Stimulated activated naive CD8-positive, alpha-beta T cell treated with anti-CD3 and anti-CD28 coated beads, Interleukin-15, amount 100 ng/mL, for 72 hours (primary cell): ENCODE measurements around the gene ATOSB.
A peak's percentile ranks its signal among the peaks of the same experiment; 100 is the strongest.
"Not testable (repeated sequence)": the region's sequence is repeated elsewhere in the genome, so short reads cannot be mapped to it uniquely, and the experiment has no call there.

Experiments used
- ATAC-seq: fragments of 150-1000 bp; cut with Tn5 transposase; 2 replicates; pipeline ENCODE4 v1.10.0; 2021; ENCODE audit warnings: mild to moderate bottlenecking, moderate library complexity
- DNase-seq, 2 donors: peaks; one replicate each; pipeline ENCODE4 v3.0.0; 2021 to 2022
- H3K27ac Mint-ChIP-seq, 2 donors: one replicate each; pipeline ENCODE4 v1.8.0; 2022; ENCODE audit warnings: mild to moderate bottlenecking in 2 of 2, mixed read lengths in 2 of 2, moderate library complexity in 2 of 2
- H3K27me3 Mint-ChIP-seq: one replicate; pipeline ENCODE4 v1.8.0; 2022; ENCODE audit warnings: mixed read lengths
- H3K4me1 Mint-ChIP-seq: one replicate; pipeline ENCODE4 v1.8.0; 2022; ENCODE audit warnings: mild to moderate bottlenecking, mixed read lengths
- H3K4me3 Mint-ChIP-seq, 2 donors: one replicate each; pipeline ENCODE4 v1.8.0; 2022; ENCODE audit warnings: mild to moderate bottlenecking in 2 of 2, mixed read lengths in 2 of 2, moderate library complexity in 1 of 2
- H3K9me3 Mint-ChIP-seq, 2 donors: one replicate each; pipeline ENCODE4 v1.8.0; 2022; ENCODE audit warnings: mixed read lengths in 2 of 2

The ATOSB gene, protein sequence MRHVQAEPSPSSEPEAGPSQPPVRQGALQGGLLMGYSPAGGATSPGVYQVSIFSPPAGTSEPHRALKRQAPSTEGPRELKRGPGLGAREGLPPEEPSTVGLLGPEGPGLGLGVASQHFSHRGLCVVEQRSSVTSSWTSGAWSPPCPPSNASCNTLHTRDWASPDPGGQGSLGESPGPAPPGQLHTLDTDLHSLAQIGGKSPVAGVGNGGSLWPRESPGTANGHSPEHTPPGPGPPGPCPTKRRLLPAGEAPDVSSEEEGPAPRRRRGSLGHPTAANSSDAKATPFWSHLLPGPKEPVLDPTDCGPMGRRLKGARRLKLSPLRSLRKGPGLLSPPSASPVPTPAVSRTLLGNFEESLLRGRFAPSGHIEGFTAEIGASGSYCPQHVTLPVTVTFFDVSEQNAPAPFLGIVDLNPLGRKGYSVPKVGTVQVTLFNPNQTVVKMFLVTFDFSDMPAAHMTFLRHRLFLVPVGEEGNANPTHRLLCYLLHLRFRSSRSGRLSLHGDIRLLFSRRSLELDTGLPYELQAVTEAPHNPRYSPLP

GRCh38 chr9:35115680-35116538, at the start of gene ATOSB:
Gene ATOSB (minus strand): TSS chr9:35115862. CDS start chr9:35108274, 7,588 bp downstream.
- H3K9me3 Mint-ChIP-seq: no peaks in the 10 kb centered on the region
- H3K27me3 Mint-ChIP-seq: no peaks in the 10 kb centered on the region
- ATAC-seq (peak; percentile 82), DNase-seq (peak; percentile 94 to 95)
- H3K27ac Mint-ChIP-seq: peak within 1 kb of the TSS; percentile 80 to 89
- H3K4me1 Mint-ChIP-seq: peaks cover 57% of the 10 kb centered on the region
- peak within 1 kb of the TSS; percentile 82 to 98 for H3K4me3 Mint-ChIP-seq

DNA sequence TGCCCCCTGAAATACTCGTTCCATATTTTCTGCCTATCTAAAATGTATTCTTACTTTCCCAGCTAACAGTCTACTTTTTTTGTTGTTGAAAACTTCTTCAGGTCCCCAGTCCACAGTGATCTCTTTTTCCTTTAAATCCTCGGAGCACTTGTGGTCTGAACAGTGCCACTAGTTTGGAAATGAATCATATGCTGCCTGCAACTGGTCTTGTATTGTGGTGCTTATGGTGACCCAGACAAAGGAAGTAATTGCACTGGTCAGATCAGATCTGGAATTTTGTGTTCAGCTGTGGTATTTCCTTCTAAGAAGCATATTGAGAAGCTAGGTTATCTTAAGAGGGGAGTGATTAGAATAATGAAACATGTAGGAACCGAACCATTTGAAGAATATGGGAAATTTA, 49.0 kb upstream of the ATOSB start:
- Mint-ChIP-seq H3K4me3 (no peak overlapping the region), H3K27me3 (peaks cover 20% of the 10 kb centered on the region), H3K9me3 (no peaks in the 10 kb centered on the region), H3K27ac (no peak overlapping the region), H3K4me1 (peaks cover 19% of the 10 kb centered on the region)
- DNase-seq (no peak), ATAC-seq (no peak)

DNA sequence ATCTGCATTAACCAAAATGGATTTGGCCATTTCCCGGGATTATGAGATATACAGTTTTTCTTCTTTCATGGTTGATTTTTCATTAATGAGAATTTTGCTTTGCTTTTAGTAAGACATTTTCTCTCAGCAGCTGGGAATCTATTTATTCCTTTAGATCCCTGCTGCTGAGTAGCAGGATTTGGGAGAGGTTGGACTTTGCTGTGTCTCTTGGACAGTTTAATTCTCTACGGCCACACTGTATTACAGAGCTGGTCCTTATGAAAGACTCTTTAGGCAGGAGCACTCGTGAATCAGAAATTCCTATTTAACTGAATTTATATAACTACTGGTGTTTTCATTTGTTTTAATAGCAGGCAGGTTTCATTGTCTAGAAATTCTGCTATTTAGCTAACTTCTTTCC, 47.8 kb upstream of the ATOSB start:
- H3K27ac Mint-ChIP-seq: no peak overlapping the region
- peaks cover 20% of the 10 kb centered on the region for H3K27me3 Mint-ChIP-seq
- no peak for ATAC-seq
- H3K9me3 Mint-ChIP-seq: no peaks in the 10 kb centered on the region
- H3K4me1 Mint-ChIP-seq: peaks cover 27% of the 10 kb centered on the region
- H3K4me3 Mint-ChIP-seq: no peak overlapping the region
- DNase-seq: no peak

GRCh38 chr9:35162605-35163315, 47.1 kb upstream of the ATOSB start:
- Mint-ChIP-seq H3K4me3 (peak overlapping the region; percentile 92), H3K9me3 (no peaks in the 10 kb centered on the region), H3K27ac (no peak overlapping the region), H3K27me3 (peaks cover 20% of the 10 kb centered on the region), H3K4me1 (peaks cover 27% of the 10 kb centered on the region)
- DNase-seq: no peak
- ATAC-seq: peak; percentile 35

DNA sequence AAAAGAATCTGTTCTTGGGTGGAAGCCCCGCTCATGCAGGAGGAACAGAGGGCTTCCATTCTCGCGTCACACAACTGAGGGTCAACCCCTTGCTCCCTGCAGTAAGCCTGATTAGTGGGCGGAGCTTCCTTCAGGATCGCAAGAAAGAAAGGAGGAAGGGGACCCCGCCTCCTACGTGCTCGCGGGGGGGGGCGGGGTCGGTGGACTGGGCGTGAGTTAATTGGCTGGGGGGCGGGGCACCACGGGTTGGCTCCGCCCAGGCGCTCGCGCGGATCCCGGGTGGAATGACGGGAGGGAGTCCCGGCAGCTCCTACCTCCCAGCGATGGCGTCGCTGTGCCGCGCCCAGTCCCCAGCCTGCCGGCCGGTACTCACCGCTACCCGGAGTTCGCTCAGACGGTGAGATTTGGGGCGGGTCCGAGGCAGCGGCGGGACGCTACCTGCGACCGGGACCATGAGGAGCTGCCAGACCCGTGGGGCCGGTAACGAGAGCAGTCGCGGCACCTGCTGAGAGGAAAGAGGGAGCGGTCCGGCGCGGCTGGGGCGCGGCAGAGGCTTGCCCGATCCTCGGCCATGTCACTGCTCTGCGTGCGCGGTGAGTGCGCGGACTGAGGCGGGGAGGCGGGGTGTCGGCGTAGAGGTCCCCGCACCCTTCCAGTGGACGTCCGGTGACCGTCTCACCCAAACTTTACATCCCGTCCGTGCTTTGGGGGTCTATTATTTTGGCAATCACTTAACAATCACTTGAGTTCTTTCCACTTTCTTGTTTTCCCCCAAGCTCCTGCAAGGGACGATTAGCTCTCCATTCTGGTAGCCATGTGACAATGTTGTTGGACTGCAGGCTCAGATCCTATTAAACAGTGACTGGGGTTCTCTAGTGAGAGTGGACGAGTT, 46.3 kb upstream of the ATOSB start, which contains the start of gene UNC13B:
UNC13B (plus strand) TSS at position 297 of the 892 bp plus-strand sequence; CDS start at position 572, 275 bp downstream.
- peaks cover 27% of the 10 kb centered on the region for H3K4me1 Mint-ChIP-seq
- DNase-seq (peak; percentile 59 to 69), ATAC-seq (peak; percentile 85)
- H3K27me3 Mint-ChIP-seq: peaks cover 20% of the 10 kb centered on the region
- H3K27ac Mint-ChIP-seq: no peak within 1 kb of the TSS
- peak within 1 kb of the TSS; percentile 92 for H3K4me3 Mint-ChIP-seq
- H3K9me3 Mint-ChIP-seq: no peaks in the 10 kb centered on the region

GRCh38 chr9:35158501-35159280, 43.0 kb upstream of the ATOSB start:
- no peaks in the 10 kb centered on the region for H3K9me3 Mint-ChIP-seq
- no peak for ATAC-seq
- H3K4me1 Mint-ChIP-seq: peaks cover 21% of the 10 kb centered on the region
- no peak overlapping the region for H3K27ac Mint-ChIP-seq
- H3K4me3 Mint-ChIP-seq: no peak overlapping the region
- peak in 1 of 2 donors; percentile 19 for DNase-seq
- H3K27me3 Mint-ChIP-seq: peaks cover 13% of the 10 kb centered on the region

GRCh38 chr9:35157836-35158235, 42.2 kb upstream of the ATOSB start:
- H3K27me3 Mint-ChIP-seq, DNase-seq, H3K9me3 Mint-ChIP-seq, H3K27ac Mint-ChIP-seq, H3K4me3 Mint-ChIP-seq, ATAC-seq: not testable (repeated sequence)
- peaks cover 21% of the 10 kb centered on the region for H3K4me1 Mint-ChIP-seq

DNA sequence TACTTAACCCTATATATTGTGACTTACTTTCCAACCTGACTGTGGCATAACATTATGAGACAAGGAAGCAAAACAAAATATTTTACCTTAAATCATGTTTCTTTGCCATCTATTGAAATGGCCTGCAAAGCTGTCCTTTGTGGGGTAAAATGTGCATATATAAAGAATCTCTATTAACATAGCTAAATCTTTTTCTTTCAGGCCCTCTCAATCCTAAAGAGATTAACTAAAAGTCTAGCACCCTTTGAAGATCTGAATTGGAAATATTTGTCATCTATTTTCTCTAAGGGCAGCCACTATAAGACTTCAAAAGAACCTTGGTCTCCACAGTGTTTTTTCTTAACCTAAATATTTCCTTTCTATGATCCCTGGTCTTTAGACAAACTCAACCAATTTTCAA, 41.1 kb upstream of the ATOSB start:
- ATAC-seq (no peak), DNase-seq (no peak)
- no peaks in the 10 kb centered on the region for H3K9me3 Mint-ChIP-seq
- H3K27ac Mint-ChIP-seq: no peak overlapping the region
- H3K27me3 Mint-ChIP-seq: no peaks in the 10 kb centered on the region
- H3K4me3 Mint-ChIP-seq: no peak overlapping the region
- peaks cover 14% of the 10 kb centered on the region for H3K4me1 Mint-ChIP-seq

DNA sequence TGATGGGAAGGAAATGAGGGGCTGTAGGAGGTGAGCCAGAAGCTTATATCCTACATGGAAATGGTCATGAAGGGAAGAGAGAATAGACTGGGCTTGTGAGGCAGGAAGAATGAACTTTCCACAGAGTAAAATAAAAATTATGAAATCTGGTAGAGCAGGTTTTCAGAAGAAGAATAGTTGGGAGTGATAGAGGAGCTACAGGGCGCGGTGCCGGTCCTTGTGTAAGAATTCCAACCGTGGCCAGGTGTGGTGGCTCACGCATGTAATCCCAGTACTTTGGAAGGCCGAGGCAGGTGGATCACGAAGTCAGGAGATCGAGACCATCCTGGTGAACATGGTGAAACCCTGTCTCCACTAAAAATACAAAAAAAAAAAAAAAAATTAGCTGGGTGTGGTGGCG, 37.3 kb upstream of the ATOSB start:
- DNase-seq (no peak), ATAC-seq (no peak)
- H3K4me1 Mint-ChIP-seq: no peaks in the 10 kb centered on the region

GRCh38 chr9:35147941-35148563, 32.4 kb upstream of the ATOSB start:
- H3K27ac Mint-ChIP-seq, H3K27me3 Mint-ChIP-seq, ATAC-seq, H3K4me3 Mint-ChIP-seq, DNase-seq, H3K4me1 Mint-ChIP-seq: not testable (repeated sequence)
- peaks cover 22 to 27% of the 10 kb centered on the region in 2 donors for H3K9me3 Mint-ChIP-seq

More for the DNA sequence above, 37.3 kb upstream of the ATOSB start:
- Mint-ChIP-seq H3K9me3 (peaks cover 12 to 19% of the 10 kb centered on the region in 2 donors), H3K27ac (no peak overlapping the region), H3K4me3 (no peak overlapping the region), H3K27me3 (no peaks in the 10 kb centered on the region)

- no peak overlapping the region for H3K4me3 Mint-ChIP-seq
- no peak for ATAC-seq
- H3K27me3 Mint-ChIP-seq: no peaks in the 10 kb centered on the region
Observed at GRCh38 chr9:35142037-35142436, 26.4 kb upstream of the ATOSB start.

DNA sequence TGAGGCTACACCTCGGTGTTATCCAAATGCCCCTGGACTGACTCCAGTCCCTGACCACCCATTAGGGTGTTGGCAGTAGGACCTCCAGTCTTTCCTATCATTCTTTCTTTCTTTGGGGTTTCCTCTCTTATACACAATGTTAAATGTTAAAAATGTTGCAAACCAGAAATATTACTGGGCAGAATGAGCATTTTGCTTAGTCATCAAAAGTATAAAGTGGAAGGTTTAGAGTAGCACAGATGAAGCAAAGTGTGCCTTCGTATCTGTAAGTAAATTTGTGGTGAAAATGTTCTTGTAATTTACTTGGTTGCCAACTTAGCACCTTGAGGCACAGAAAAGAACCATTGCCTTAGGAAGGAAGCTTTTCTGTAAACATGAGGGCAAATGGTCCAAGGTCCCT, 24.4 kb upstream of the ATOSB start:
- peaks cover 5 to 16% of the 10 kb centered on the region in 2 donors for H3K9me3 Mint-ChIP-seq
- peak overlapping the region in 1 of 2 donors; percentile 66 for H3K27ac Mint-ChIP-seq
- ATAC-seq (no peak), DNase-seq (no peak)
- H3K27me3 Mint-ChIP-seq: no peaks in the 10 kb centered on the region
- no peak overlapping the region for H3K4me3 Mint-ChIP-seq
- no peaks in the 10 kb centered on the region for H3K4me1 Mint-ChIP-seq

More at GRCh38 chr9:35142037-35142436, 26.4 kb upstream of the ATOSB start:
- Mint-ChIP-seq H3K9me3 (peaks cover 5 to 16% of the 10 kb centered on the region in 2 donors), H3K4me1 (no peaks in the 10 kb centered on the region), H3K27ac (no peak overlapping the region)
- no peak for DNase-seq

GRCh38 chr9:35136866-35137265, 21.2 kb upstream of the ATOSB start:
- Mint-ChIP-seq H3K4me3 (no peak overlapping the region), H3K27me3 (no peaks in the 10 kb centered on the region), H3K4me1 (no peaks in the 10 kb centered on the region), H3K27ac (no peak overlapping the region), H3K9me3 (peaks cover 0 to 14% of the 10 kb centered on the region in 2 donors)
- ATAC-seq (no peak), DNase-seq (no peak)
